GM21447 (cell line): ENCODE results near the gene CPLANE2.
"Not testable (repeated sequence)": the region's sequence is repeated elsewhere in the genome, so short reads cannot be mapped to it uniquely, and the experiment has no call there.

Experiments used
- ATAC-seq: cut with Tn5 transposase; IDR thresholded peaks from one replicate; pipeline ENCODE4 v1.9.1; 2021; ENCODE audit not compliant: unreplicated experiment

Gene CPLANE2

DNA sequence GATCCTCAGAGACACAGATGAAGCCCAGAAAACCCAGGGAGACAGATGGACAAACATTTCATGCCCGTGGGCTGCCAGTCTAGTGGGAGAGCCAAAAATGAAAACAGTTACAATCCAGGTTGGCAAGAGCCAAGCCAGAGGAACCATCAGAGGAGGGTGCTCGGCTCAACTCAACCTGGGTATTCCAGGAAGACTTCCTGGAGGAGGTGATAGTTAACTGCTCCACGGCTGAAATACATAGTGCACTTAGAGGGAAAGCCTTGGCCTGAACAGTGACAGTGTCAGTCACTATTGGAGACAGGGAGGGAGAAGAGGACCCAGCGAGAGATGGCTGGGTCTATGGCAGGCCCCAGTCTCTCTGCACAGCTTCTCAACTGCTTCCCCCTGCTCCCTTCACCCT is 26.4 kb downstream of the CPLANE2 start:
- no peak for ATAC-seq

DNA sequence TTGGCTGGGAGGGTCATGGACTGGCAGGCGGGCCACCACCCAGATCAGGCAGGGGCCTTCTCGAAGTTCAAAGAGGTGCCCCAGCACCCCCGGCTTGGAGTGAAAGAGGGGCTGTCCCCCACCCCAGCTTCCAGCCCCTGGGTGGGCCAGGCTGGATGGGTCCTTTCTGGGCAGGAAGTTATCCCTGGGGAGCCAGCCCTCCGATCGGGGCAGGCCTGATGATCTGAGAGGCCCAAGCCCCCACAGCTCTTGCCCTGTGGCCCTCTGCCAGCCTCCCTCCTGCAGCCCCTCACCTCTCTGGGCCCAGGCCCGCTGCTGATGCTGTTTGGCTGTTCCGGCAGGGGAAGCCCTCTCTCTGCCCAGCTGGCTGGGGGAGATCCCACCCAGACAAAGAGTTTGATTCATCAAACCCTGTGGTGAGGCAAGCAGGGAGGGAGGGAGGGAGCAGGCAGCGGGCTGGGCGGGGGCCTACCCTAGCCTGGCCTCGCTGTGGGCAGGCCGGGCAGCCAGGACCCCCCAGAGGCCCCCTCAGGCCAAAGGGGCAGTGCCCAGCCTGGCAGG is 27.1 kb downstream of the CPLANE2 start:
- no peak for ATAC-seq

GRCh38 chr1:16209132-16209846 is 27.7 kb downstream of the CPLANE2 start:
- ATAC-seq, result no peak

DNA sequence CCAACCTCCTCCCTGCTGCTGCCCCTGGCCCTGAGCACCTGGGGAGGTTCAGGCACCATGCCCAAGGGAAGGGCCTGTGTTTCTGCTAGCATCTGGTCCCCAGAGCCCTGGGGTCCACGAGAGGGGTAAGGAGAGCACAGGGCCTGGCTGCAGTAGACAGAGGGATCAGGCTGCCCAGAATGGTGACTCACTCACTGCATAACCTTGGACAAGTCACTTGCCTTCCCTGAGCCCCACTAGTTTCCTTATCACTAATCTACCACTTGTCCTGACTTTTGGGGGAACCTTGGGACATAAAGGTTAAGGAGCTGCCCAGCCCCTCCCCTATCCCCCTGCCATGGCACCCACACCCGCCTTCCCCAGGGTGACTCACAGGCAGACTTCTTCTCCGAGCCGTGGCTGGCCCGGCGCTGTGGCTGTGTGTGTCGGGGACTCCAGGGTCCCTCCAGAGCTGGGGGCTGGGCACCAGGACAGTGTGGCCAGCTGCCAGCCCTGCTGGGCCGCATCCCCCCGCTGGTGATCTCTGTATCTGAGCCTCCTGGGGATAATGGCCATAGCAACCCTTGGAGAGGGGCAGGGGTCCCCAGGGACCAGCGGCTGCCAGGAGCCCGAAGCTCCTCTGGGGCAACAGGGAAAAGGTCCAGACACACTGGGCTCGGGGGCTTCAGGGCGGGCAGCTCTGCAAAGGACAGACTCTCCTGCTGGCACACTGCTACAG is 28.6 kb downstream of the CPLANE2 start:
- ATAC-seq, result no peak

DNA sequence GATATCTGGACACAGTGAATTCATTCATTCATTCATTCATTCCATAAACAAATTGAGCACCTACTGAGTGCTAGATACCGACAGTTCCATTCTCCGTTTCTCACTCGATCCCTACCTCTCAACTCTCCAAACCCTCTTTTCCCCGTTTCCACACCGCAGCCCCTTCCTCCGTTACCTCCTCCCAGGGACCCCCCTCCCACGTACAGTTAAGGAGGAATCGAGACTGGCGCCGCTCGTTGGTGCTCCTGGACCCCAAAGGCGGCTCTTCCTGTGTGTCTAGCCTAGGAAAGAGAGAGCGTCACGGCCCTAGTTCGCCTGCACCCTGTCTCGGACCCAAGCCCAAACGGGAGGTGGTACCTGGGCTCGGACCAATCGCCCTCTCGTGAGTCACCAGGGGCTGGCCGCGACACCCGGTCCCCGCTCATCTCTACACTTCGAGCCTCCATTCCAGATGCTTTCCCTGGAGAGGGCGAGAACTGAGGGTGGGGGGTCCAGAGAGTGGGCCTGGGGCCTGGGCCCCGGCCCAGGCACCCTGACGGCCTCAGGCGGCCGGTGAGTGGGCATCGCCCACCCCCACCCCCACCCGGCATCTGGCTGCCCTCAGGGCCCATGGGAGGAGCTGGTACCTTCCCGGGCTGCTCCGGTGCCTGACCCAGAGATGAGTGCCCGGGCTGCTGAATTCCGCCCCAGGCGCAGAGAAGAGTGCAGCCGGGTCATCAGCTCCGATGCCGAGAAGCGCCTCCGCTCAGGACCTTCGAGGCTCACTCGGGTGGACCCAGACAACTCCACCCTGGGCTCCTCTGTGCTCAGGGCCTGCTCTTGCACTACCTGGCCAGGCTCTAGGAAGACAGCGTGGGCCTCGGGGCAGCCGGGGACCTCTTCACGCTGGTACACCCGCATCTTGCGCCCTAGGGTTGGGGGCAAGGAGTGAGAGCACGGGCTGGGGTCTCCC is 29.4 kb downstream of the CPLANE2 start:
- no peak for ATAC-seq

DNA sequence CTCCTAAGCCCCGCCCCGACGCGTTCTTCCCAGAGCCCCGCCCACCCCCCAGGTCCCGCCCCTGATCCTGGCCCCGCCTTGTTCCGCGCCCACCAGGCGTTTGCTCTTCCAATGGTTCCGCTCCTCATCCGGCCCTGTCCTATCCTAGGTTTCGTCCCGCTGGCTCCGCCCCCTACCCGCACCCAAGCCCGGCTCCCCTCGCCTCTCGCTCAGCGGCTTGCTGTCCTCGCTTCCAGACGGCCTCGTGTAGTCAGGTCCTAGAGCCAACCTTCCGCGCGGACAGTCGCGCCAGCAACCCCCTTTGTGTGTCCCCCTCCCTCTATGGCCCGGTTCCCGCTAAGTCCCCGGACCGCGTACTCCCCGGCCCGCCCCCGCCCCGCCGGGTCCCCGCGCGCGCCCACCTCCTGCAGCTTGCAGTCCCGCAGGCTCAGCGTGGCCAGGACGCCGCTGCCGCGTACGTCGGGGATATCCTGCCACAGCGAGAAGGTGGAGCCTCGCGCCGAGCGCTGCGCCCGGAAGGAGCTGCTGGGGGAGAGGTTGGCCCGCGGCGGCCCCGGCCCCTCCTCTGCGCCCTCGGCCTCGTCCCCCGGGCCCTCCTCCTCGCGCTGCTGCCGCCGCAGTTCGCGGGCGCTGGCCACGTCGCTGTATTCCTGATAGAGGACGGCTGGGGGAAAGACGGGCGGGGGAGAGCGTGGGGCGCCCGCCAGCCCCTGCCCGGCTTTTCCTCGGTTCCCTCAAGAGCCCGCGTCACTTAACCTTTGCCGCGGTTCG is 30.3 kb downstream of the CPLANE2 start:
- peak; percentile 83 for ATAC-seq

DNA sequence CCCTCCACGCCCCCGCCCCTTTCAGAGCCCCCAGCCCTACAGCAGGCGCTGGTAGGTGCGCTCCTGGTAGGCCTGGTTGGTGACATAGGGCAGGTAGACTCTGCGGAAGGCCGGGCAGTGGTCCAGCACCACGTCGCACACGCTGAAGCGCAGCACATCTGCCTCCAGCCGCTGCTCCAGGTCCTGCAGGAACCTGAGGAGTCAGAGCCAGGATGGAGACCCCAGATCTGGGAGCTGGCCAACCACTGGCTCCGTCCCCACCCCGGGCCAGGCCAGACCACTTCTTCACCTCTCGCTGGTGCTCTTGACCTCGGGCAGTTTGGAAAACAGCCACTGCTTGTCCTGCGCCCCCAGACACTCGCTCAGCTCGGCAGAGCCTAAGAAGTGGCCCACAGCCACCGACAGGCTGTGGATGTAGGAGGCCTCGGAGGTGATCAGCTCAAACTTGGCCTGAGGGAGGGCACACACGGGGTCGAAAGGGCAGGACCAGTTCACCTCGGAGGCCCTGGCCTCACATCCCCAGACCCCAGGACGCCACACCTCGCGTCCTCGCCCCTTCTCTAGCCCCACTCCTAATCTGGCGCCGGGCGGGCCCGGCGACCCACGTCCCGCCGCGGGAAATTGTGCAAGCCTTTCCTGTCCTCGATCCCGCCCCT is 31.0 kb downstream of the CPLANE2 start:
- ATAC-seq, result peak; percentile 12

- no peak for ATAC-seq
Measured at GRCh38 chr1:16205334-16205671, 31.7 kb downstream of the CPLANE2 start.

GRCh38 chr1:16204634-16205333 is 32.2 kb downstream of the CPLANE2 start:
- ATAC-seq, result no peak

GRCh38 chr1:16204216-16204615 is 32.8 kb downstream of the CPLANE2 start:
- ATAC-seq, result no peak

GRCh38 chr1:16203550-16203949 is 33.4 kb downstream of the CPLANE2 start:
- no peak for ATAC-seq

DNA sequence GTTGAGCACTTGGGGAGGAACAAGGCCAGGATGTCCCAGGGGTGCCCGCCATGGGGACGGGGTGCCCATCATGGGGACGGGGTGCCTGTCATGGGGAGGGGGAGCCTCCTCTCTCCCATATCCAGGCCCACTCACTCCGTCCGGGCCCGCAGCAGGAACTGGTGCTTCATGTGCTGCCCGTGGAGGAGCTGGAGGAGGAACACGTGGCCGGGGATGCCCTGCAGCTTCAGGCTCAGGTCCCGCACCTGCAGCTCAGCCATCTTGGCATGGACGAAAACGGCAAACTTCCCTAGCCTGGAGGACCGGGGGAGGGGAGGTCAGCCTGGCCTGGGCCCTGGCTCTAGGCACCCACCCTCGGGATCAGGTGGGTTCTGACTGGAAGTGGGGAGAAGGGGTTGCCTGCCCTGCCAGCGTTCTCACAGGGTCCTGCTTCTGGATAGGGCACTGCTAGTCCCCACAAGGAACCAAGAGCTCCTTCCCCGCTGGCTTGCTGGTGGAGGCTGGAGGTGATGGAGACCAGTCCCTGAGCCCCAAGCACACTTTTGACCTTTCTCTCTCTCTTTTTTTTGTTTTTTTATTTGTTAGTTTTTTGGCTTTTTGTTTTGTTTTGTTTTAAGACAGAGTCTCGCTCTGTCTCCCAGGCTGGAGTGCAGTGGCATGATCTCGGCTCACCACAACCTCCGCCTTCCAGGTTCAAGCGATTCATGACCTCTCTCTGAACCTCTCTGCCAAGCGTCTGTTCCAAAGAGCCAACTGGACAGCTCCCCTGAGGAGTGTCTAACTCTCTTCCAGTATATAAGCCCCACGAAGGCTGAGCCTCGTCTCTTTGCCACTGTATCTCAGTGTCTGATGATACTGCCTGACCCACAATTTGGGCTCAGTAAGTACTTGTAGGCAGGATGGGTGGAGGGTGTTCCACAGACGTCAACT is 34.4 kb downstream of the CPLANE2 start:
- no peak for ATAC-seq

- ATAC-seq, result no peak
Measured at GRCh38 chr1:16199700-16200099, 37.3 kb downstream of the CPLANE2 start.

GRCh38 chr1:16199157-16199501 is 37.9 kb downstream of the CPLANE2 start:
- no peak for ATAC-seq

DNA sequence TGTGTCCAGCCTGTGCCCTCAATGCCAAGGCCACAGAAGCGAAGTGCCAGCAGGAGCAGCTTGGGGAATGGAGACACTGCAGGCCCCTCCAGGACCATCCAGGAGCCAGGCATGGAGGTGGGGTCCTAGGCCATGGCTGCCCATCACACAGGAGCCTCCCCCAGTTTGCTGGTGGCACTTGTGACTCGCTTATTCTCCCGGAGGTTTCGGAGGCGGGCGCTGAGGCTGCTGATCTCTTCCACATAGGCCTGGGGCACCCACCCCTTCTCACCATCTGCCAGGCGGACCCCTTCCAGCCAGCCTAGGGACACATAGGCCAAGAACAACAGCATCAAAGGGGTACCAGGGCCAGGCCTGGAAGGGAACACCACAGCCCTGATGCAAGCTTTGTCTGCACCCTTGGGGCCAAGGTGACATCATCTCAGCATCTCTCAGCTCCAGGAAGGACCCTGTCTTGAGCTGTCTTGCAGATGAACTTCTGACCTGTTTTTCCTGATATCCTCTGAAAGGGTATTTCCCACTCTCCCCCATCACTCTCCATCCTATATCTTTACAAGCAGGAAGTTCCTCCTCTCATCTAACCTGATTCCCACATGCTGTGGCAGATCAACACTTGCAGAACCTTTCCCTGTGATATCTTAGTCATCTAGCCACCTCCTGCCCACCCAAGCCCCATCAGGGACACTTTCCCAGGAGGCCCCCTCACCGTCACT is 38.4 kb downstream of the CPLANE2 start:
- ATAC-seq, result no peak

DNA sequence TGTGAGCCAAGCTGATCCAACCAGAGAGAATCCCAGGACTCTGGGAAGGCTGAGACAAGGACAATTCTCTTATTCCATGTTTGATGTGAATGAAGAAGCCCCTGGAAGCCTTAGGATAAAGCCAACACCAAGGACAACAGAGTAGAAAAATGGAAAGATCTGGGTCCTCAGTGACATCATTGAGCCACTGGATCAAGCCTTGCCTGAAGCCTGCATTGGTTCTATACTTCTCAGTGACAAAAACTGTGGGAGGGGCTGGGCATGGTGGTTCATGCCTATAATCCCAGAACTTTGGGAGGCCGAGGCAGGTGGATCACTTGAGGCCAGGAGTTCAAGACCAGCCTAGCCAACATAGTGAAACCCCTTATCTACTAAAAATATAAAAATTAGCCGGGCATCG is 40.1 kb downstream of the CPLANE2 start:
- no peak for ATAC-seq

GRCh38 chr1:16196139-16196538 is 40.8 kb downstream of the CPLANE2 start:
- not testable (repeated sequence) for ATAC-seq

GRCh38 chr1:16195518-16195905 is 41.5 kb downstream of the CPLANE2 start:
- ATAC-seq, result no peak
